HG02759 (cell line): ENCODE data around the gene ALKBH4.
A peak's percentile ranks its signal among the peaks of the same experiment; 100 is the strongest.
"Not testable (repeated sequence)": the region's sequence is repeated elsewhere in the genome, so short reads cannot be mapped to it uniquely, and the experiment has no call there.

Experiments used
- ATAC-seq: cut with Tn5 transposase; IDR thresholded peaks from one replicate; pipeline ENCODE4 v1.9.1; 2021; ENCODE audit warnings: mild to moderate bottlenecking, moderate library complexity; ENCODE audit not compliant: unreplicated experiment

The ALKBH4 gene

DNA sequence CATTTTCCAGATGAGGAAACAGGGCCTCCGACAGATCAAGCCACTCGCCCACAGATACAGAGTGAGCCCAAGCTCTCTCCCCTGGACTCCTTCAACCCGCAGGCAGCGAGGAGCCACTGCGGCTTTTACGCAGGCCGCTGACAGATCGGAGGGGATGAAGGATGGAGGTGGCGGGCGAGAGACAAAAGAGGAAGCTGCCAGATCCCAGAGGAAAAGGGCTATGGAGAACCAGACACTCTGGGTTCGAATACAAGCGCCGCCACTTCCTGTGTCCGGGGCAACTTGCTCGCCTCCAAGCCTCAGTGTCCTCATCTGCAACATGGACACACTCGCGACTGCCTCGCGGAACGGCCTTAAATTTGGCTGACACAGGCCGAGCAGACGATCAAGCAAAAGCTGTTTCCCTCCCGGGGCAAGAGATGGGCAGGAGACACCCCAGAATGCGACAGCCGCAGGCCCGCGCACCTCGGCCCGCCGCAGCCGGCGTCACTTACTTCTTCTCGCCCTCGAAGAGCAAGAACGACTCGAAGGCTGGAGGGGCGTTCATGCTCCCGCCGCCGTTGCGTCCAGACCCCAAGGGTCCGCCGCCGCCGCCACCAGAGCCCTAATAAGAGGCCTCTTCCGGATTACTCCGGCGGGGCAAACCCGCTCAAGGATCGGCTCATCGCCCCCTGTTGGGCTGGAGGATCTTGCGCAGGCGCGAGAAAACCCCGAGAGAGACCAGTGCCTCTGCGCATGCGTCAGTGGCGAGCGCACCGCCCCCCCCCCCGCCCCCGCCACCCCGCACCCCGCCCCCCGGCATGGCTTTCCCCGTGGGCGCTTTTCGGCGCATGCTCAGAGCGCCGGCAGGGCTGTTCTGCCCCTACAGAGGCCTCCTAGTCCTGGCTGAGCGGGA is 13.9 kb upstream of the ALKBH4 start, which contains the start of gene POLR2J:
Gene POLR2J, minus strand, starts transcription at position 609 of the 895 bp plus-strand sequence. Its CDS starts 62 bp downstream, at position 547.
- peak; percentile 85 for ATAC-seq

DNA sequence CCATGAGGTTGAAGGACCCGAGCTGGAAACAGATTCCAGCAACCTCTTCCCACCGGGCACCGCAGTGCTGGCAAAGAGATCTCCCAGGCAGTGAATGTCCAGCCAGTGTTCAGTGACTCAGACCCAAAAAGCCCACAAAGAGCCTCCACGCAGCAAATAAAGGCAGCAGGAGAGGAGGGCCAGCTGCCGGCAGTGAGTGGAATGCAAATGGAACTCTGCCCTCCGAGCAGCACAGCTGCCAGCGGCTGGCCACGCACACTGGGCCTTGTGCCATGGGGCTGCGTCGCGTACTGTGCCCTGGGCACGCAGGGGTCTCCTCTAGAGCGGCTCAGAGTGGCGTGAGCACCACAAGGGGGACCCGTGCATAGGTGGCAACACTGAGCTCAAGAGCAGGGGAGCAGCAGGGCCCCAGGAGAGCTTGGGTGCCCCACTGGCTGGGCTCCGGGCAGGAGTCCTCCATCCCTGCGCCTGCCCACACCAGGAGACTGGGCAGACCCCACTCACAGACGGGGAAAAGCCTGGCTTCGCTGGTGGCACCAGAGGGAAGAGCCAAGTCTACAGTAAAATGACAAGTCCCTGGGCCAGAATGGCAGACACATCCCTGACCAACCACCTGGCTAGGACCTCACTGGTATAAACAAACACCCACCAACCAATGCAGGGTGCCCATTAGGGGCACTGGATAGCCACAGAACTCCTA is 10.2 kb upstream of the ALKBH4 start:
- ATAC-seq, result not testable (repeated sequence)

DNA sequence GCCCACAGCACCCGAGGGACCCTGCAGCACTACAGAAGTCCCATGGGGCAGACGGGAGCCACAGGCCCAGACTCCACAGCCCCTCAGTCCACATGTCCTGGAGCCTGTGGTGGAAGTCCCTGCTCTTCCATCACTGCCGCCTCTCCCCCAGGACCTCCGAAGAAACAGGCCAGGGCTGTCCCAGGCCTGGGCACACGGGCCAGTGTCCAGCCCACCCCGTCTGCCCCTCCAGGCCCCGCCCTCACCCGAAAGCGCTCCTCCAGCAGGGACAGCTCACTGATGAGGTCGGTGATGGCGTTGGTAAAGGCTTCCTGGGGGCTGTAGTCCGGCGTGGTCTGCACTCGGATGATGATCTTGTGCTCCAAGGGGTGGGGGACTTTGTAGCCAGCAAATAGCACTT is 9.5 kb upstream of the ALKBH4 start:
- not testable (repeated sequence) for ATAC-seq

DNA sequence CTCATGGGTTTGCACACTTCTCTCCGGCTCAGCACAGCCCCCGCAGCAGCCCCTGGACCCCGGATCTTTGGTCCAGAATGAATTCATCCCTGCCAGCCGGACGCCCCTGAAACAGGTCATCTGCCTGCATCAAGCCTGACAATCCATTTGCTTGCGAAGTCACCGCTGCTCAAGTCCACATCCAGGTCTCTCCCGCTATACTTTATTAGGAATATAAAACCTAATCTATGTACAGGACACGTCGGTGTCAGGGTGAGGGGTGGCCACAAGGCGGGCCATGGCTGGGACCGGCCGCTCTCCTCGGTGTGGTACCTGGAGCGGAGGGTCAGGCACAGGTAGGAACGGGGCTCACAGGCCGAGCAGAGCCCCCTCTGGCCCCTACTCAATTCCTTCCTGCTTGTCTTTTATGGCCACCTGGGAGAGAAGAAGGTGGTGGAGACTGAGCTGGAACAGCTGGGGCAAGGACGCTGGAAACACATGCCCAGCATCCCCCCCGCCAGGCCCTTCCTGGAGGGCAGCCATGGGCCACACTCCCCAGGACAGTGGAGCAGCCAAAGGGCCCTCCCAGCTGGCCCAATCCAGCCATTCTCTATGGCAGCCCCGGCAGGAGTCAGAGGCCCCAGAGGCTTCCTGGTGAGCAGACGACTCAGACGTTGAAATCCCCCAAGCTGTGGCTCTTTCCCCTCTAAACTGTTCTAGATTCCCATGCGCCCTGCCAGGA is 8.8 kb upstream of the ALKBH4 start:
- ATAC-seq, result no peak

DNA sequence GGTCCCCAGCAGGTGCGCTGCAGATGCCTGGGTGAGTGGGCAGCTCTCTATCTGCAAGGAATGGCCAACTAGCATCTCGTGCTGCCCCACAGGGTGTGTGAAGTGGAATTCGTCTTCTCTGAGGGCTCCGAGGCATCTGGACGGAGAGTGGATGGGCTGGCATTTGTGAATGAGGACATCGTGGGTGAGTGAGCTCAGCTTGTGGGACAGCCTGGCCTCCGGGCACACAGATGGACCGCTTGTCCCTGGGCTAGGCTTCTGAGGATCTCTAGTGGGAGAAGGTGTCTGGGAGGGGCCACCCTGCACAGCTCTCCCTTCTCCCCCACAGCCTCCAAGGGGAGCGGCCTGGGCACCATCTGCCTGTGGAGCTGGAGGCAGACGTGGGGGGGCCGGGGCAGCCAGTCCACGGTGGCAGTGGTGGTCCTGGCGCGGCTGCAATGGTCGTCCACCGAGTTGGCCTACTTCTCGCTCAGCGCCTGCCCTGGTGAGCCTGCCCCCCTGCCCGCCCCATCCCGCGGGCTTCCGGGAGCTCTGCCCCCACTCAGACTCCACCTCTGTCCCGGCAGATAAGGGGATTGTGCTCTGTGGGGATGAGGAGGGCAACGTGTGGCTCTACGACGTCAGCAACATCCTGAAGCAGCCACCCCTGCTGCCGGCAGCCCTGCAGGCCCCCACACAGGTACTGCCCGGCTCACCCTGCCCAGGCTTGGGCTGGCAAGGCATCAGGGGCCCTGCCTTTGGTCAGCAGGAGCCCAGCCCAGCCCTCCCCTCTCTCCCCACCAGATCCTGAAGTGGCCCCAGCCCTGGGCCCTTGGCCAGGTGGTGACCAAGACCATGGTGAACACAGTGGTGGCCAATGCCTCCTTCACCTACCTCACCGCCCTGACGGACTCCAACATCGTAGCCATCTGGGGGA is 7.7 kb upstream of the ALKBH4 start:
- ATAC-seq, result no peak

DNA sequence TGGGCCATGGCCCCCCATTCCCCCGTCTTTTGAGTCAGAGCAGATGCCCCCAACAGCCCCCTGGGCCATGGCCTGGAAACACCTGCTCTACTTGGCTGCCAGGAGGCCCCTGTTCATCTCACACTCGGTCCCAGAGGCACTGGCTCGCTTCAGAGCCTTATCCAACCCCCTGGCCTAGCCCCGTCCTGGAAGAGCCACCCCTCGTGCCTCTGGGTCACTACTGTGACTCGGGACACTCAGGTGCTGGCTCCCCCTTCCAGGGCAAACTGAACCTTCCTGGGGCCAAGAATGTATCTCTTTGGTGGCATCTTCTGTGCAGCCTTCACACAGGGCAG is 7.1 kb upstream of the ALKBH4 start:
- ATAC-seq, result no peak

DNA sequence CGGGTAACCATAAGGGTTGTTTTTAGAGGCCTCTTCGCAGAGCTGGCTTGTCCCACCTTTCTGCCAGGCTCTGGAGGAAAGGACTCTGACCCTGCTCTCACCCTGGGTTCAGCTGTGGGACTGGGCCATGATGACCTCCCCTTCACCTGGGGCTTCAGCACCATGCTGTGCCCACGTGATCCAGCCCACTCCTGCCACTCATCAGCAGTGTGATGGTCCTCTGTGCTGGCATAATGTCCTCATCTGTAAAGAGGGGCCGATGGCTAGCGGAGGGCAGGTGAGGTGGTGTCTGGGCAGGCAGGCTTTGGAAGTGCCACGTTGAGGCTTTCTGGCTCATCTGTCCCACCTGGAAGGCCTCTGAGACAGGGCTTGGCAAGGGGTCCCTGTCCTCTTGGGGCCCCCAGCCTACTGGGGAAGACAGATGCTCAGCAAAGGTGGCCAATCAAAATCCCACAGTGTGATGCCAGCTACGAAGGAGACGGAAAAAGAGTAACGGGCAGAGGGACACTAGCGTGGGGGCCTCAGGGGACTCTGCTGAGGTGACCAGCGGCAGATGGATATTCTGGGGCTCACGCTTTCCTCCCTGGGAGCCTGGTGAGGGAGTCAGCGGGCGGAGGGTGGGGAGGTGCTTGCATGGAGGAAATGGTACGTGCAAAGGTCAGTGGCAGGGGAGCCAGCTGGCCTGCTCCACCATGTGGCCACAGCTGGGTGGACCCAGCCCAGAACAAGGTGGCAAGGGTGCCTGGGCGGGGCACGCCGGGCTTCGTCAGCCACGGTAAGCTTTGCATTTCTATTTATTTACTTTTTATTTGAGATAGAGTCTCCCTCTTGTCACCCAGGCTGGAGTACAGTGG is 5.5 kb upstream of the ALKBH4 start:
- ATAC-seq, result no peak

DNA sequence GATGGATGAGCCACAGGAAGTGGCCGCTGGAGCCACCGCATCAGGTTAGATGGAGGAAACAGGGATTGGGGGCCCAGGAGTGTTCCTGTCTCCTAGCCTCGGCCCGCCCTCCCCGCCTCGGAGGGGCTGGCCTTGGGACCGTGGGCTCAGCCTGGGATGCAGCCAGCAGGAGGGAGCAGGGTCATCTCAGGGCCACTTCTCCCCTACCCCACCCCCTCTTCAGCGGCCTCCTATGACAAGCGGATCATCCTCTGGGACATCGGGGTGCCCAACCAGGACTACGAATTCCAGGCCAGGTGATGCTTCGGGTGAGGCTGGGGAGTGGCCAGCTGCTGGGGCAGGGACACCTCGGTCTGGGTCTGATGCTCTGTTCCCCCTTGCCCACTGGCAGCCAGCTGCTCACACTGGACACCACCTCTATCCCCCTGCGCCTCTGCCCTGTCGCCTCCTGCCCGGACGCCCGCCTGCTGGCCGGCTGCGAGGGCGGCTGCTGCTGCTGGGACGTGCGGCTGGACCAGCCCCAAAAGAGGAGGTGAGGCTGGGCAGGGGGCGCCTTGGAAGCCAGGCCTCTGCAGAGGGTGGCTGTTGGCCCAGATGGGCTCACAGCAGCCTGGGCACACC is 4.8 kb upstream of the ALKBH4 start:
- ATAC-seq, result no peak

DNA sequence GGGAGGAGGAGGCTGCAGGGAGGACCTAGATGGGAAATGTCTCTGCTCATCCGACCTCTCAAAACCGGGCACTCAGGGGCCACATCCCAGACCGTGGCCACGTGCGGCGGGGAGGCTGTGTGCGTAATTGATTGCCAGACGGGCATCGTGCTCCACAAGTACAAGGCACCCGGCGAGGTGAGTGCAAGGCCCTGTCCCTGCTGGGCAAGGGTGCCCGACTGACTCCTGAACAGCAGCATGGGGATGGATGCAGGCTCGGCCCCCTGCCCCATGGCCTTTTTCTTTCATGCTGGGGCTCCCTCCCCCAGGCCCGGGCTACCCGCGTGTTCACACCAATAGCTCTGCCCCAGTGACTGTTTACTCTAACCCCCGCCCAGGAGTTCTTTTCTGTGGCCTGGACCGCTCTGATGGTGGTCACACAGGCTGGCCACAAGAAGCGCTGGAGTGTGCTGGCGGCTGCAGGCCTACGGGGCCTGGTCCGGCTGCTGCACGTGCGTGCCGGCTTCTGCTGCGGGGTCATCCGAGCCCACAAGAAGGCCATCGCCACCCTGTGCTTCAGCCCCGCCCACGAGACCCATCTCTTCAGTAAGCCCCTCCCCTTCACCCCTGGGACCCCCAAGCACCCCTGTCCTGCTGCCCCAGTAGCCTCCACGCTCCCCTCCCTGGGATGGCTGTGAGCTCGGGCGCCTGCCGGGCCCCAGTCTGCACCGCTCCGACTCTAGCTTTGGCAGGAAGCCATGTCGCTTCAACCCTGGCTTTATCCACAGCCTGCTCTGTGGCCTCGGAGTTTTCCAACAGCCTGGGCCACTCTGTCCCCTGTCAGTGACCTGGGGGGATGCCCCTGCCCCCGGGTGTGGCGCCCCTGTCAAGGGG is 4.1 kb upstream of the ALKBH4 start:
- ATAC-seq, result no peak

DNA sequence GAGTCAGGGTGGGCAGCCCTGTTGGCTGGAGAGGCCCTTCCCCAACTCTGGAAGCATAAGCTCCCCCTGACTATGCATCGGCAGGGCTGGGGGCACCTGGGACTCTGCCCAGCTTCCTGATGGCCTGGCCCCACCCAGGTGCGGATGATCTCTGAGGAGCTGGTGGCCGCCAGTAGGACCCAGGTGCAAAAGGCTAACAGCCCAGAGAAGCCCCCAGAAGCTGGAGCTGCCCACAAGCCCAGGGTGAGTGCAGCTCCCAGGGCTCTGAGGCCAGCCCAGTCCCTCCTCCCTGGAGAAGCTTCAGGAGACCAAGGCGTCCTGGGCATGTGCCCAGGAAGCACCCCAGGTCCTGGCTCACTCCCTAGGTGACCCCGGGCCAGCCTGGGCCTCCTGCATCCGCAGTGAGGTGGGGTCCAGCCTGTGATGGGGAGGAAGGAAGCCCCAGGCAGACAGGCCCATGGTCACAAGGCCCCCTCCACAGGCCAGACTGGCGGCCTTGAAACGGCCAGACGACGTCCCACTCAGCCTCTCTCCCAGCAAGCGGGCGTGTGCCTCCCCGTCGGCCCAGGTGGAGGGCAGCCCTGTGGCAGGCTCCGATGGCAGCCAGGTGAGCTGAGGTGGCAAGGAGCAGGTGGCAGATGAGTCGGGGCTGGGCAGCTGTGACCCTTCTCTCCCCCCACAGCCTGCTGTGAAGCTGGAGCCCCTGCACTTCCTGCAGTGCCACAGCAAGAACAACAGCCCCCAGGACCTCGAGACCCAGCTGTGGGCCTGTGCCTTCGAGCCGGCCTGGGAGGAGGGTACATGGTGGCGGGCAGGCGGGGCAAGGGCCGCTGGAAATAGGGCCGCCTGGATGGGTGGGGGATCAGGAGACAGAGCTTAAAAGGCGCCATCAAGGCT is 3.2 kb upstream of the ALKBH4 start:
- ATAC-seq, result no peak

DNA sequence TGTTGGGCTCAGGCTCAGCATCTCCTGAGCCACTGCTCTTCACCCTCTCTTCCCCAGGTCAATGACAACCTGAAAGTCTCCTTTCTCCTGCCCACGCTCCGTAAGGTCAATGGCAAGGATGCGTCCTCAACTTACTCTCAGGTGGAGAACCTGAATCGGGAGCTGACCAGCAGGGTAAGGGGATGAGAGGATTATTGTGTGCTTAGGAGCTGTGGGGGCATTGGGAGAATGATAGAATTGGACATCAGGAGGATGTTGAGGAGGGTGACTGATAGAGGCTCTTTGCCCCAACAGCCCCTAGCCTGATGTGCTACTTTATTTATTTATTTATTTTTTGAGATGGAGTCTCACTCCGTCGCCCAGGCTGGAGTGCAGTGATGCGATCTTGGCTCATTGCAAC is 1.4 kb upstream of the ALKBH4 start:
- ATAC-seq, result no peak

DNA sequence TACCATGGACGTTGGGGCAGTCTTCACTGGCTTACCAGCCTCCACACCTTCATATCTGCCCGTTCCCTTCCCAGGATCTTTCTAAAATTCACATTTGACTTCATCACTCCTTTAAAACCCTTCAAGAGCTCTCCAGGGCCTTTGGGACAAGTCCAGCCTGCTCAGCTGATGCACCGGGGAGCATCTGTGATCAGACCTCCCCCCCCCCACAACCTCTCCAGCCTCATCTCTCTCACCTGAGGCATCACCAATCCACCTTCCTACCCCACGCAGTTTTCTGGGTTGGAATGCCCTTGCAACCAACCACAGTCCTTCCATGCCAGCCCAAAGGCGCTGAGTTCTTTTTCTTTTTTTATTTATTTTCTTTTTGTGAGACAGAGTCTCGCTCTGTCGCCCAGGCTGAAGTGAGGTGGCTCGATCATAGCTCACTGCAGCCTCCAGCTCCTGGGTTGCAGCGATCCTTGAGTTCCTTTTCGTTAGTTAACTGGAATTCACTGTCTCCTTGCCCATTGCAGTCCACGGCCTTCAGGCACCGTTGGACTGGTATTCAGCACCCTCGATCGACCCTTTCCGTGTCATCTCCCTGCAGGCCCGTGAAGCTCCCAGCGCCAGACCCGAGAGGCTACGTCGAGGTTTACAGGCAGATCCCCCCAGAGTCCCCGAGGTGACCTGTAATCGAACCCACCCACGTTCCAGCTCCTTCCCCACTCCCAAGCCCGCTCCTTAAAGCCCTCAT is 654 bp downstream of the ALKBH4 start:
- ATAC-seq, result no peak

DNA sequence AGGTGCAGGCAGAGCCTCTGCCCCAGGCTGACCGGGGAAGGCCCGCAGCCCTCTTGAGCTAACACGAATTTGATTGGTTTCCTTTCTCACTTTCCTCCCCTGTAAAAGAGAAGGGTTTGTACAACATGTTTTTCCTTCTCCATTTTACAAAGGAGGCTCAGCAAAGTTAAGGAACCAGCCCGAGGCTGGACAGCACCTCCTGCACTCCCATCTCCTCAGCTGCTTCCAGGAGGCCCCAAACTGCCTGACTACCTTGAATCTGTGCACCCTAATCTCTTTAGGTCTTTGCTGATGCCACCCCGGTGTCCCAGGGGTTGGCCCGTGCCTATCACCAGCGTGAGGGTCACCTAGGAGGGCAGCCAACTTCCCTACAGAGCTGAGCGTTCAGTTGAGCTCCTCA is 4.2 kb downstream of the ALKBH4 start:
- ATAC-seq, result no peak

DNA sequence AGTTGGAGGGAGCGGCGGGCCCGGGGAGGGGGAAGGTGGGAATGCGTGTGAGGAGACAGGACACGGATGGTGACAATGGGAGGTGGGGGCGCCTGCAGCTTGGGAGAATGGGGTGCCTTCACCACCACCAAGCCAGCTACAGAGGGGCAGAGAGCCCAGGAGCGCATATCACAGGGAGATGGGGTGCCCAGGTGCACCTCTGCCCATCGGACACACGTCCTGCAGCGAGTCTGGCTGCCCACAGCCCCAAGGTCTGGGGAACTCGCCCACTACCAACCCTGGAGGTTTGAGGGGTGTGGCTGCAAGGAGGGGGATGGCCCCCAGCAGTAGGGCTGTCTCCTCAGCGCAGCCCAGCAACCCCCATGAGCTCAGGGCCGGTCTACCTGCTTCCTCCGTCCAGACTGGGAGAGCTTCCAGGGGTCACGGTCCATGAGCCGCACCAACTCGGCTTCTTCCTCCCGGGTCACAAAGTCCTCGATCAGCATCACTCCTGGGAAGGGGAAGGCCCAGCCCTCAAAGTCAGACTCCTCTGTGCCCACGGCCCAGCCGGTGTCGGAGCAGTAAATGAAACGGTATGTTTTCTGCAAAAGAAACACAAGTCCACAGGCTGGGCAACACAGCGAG is 5.3 kb downstream of the ALKBH4 start:
- ATAC-seq, result no peak

DNA sequence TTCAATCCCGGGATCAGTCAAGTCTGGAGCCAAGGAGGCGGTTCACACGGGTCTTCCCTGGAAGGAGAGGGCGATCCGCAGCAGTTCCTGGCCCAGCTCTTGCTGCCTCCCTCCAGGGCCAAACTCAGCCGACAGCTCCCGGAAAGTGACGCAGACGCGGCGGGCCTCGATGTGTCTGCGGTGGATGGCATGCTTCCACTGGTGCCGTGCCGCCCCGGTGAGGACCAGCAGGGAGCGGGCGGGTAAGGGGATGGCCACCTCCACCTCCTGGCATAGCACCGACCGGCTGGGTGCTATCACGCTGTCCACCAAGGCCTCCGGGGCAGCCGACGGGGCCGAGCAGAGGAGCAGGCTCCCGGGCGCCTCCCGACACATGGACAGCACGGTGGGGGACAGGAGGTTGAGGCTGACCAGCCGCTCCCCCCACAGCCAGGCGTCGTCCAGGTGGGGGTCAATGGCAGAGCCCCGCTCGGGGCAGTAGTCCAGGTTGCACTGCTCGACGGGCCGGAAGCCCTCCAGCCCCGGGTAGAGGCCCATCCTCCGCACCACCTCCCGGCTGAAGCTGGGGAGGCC is 7.2 kb downstream of the ALKBH4 start:
- ATAC-seq, result no peak

DNA sequence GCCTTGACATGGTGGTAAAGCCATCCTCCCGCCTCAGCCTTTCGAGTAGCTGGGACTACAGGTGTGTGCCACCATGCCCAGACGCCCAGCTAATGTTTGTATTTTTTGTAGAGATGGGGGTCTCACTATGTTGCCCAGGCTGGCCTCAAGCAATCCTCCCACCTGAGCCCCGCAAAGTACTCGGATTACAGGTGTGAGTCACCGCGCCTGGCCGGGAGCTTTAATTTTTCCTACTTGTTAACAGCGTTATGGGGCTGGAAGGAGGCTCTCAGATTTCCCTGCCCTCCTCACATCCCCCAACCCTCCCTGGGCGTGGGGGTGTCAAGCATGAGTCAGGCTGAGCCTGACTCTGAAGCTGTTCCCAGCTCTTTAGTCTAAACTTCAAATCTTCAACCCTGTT is 8.3 kb downstream of the ALKBH4 start:
- ATAC-seq, result no peak
